HFFc6 (cell line): ENCODE data around the gene OSBP2. TPM values are rescaled to one million over a fixed set of nuclear protein-coding genes. Genes with fewer than 3 reads are reported as not detected.

Experiments used
- DNase-seq: peaks from one replicate; pipeline ENCODE4 v3.0.0-alpha.2; 2018
- H3K27ac Mint-ChIP-seq: 2 replicates; pipeline ENCODE4 v1.8.0; 2020; ENCODE audit warnings: mild to moderate bottlenecking, mixed read lengths
- H3K27me3 Mint-ChIP-seq: 2 replicates; pipeline ENCODE4 v1.8.0; 2021; ENCODE audit warnings: mild to moderate bottlenecking, moderate library complexity, mixed read lengths; ENCODE audit not compliant: insufficient read depth
- H3K36me3 Mint-ChIP-seq: 2 replicates; pipeline ENCODE4 v1.8.0; 2021; ENCODE audit warnings: low read depth, mixed read lengths
- H3K4me1 Mint-ChIP-seq: 2 replicates; pipeline ENCODE4 v1.8.0; 2020; ENCODE audit warnings: low read depth, mixed read lengths
- H3K4me3 Mint-ChIP-seq: 2 replicates; pipeline ENCODE4 v1.8.0; 2020; ENCODE audit warnings: mild to moderate bottlenecking, moderate library complexity, mixed read lengths
- H3K9me3 Mint-ChIP-seq: 2 replicates; pipeline ENCODE4 v1.8.0; 2020; ENCODE audit warnings: mild to moderate bottlenecking, mixed read lengths
- total RNA-seq, 6 experiments: library from RNA; stranded (reverse); fragmentation: NEBNext Ultra II Directional; extraction: Animal tissue kit (Norgen Biotek cat#: 25700); gene quantifications; 2 replicates in 1 of 6; 3 replicates in 5 of 6; pipeline ENCODE4 v1.2.3, GENCODE V29; 2021
- TF ChIP-seq, protein P1 (sequence below): fragments of 200-600 bp; sonication (generic); IDR thresholded peaks from 2 replicates; pipeline ENCODE4 v1.5.0; 2021; ENCODE audit warnings: antibody characterized with exemption, mild to moderate bottlenecking

The OSBP2 gene
- total RNA-seq, 6 experiments from 2014 or later: 0.09 to 0.37 (median 0.28) TPM; not detected in 1

DNA sequence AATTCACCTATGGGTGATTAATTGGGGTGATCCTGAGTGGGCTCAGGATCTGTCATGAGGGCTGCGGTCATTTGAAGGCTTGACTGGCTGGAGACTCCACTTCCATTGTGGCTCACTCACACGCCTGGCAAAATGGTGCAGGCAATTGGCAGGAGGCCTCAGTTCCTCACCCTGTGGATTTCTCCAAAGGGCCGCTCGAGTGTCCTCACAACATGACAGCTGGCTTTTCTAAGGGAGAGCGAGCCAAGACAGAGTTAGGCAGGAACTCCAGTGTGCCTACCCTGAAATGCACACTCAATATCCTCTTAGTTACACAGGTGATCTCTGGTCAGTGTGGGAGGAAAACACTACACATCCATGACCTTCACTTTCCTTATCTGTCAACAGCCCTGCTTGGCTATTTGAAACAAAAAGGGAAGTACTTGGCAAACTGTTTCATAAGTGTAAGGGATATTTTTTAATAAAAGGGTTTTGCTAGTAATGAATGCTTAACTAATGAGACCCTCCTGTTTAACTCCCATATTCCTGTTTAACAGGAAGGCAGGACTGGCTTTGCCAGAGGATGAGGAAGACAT is 25.7 kb downstream of the OSBP2 start:
- Mint-ChIP-seq H3K4me3 (no peak overlapping the region), H3K27ac (no peak overlapping the region), H3K27me3 (no peaks in the 10 kb centered on the region), H3K4me1 (peaks cover 26% of the 10 kb centered on the region), H3K36me3 (no peaks in the 10 kb centered on the region), H3K9me3 (no peaks in the 10 kb centered on the region)
- no peak for DNase-seq
- TF ChIP-seq, protein P1, sequence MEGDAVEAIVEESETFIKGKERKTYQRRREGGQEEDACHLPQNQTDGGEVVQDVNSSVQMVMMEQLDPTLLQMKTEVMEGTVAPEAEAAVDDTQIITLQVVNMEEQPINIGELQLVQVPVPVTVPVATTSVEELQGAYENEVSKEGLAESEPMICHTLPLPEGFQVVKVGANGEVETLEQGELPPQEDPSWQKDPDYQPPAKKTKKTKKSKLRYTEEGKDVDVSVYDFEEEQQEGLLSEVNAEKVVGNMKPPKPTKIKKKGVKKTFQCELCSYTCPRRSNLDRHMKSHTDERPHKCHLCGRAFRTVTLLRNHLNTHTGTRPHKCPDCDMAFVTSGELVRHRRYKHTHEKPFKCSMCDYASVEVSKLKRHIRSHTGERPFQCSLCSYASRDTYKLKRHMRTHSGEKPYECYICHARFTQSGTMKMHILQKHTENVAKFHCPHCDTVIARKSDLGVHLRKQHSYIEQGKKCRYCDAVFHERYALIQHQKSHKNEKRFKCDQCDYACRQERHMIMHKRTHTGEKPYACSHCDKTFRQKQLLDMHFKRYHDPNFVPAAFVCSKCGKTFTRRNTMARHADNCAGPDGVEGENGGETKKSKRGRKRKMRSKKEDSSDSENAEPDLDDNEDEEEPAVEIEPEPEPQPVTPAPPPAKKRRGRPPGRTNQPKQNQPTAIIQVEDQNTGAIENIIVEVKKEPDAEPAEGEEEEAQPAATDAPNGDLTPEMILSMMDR: no peak

DNA sequence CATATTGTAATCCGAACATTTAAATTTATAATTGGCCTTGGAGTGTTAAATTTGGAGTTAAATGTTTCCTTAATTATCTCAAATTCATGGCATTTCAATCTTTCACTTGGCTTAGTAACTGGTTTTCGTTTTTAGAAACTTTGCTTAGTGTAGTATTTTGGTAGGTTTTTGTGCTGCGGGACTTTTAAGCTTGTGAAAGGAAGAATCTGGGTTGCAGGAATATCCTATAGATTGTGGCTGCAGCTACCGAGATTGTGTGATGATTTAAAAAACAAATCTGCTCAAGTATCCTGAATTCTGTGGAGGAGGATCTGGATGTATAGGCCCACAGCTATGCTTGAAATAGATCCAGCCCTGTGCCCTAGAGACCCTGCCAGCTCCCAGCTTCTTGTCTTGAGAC is 27.1 kb downstream of the OSBP2 start:
- Mint-ChIP-seq H3K9me3 (no peaks in the 10 kb centered on the region), H3K36me3 (no peaks in the 10 kb centered on the region), H3K4me3 (no peak overlapping the region), H3K27me3 (no peaks in the 10 kb centered on the region), H3K4me1 (peaks cover 24% of the 10 kb centered on the region), H3K27ac (no peak overlapping the region)
- DNase-seq: no peak
- TF ChIP-seq, protein P1: no peak

DNA sequence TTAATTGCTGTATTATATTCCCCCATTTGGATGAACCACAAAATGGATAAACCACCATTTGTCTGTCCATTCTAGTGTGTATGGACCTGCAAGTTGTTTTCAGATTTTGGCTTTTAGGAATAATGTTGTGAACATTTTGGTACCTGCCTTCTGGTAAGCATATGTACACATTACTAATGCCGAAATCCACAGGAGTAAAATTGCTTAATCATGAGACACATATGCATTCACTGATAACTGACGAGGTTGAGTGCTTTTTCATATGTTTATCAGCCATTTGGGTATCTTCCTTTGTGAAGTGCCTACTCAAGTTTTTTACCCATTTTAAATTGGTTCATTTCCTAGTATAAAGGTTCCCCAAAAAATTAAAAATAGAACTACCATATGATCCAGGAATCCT is 34.2 kb downstream of the OSBP2 start:
- Mint-ChIP-seq H3K4me1 (peaks cover 12% of the 10 kb centered on the region), H3K4me3 (no peak overlapping the region), H3K9me3 (no peaks in the 10 kb centered on the region), H3K27me3 (no peaks in the 10 kb centered on the region), H3K27ac (no peak overlapping the region), H3K36me3 (no peaks in the 10 kb centered on the region)
- TF ChIP-seq, protein P1: no peak
- DNase-seq: no peak

DNA sequence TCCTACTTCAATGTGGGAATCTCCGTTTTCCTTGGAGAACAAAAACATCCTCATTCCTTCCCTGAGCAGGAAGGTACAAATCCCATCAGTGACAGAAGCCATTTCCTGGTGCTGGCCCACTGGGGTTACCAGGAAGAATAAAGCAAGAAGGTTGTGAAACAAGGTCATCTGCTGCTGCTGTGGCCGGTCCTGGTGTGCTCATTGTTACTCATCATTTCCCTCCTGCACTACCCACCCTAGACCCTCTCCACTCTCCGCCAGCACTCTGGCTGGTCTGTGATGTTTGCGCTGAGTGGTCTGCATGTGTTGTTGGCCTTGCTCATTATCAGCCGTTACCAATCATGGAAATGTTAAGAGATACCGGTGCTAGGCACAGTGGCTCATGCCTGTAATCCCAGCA is 37.0 kb downstream of the OSBP2 start:
- Mint-ChIP-seq H3K36me3 (no peaks in the 10 kb centered on the region), H3K4me1 (peaks cover 13% of the 10 kb centered on the region), H3K27ac (no peak overlapping the region), H3K9me3 (no peaks in the 10 kb centered on the region), H3K27me3 (no peaks in the 10 kb centered on the region; the same call in 1 of the 2 replicates), H3K4me3 (no peak overlapping the region)
- DNase-seq: no peak
- TF ChIP-seq, protein P1: no peak

DNA sequence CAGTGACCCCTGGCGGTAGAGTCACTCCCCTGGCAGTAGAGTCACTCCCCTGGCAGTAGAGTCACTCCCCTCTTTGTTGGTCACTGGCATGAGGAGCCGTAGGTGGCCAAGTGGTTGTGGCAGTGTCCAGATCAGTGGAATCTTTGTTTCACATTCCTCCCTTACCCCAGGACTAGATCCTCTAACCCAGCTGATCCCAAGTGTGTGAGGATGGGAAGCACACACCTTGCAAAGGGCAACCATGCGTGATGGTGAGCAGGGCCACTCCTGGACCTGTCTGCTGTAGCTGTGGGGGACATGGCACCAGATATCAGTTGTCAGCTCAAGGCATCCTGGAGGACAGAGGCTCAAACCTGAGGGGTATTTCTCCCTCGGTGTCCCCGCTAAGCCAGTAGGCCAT is 37.8 kb downstream of the OSBP2 start:
- Mint-ChIP-seq H3K9me3 (no peaks in the 10 kb centered on the region), H3K27ac (no peak overlapping the region), H3K4me1 (peaks cover 13% of the 10 kb centered on the region)

More for the DNA sequence above, 37.8 kb downstream of the OSBP2 start:
- DNase-seq: no peak
- TF ChIP-seq, protein P1: no peak
- no peak overlapping the region for H3K4me3 Mint-ChIP-seq
- no peaks in the 10 kb centered on the region for H3K36me3 Mint-ChIP-seq
- no peaks in the 10 kb centered on the region; the same call in 1 of the 2 replicates for H3K27me3 Mint-ChIP-seq
